Hepatocyte (in vitro differentiated cells): Measurements from ENCODE around the gene TINCR. TPM values are rescaled to one million over a fixed set of nuclear protein-coding genes. Genes with fewer than 3 reads are reported as not detected.

Source experiments
- DNase-seq: peaks from one replicate; pipeline ENCODE4 v3.0.0-alpha.2; 2016; ENCODE audit warnings: low spot score
- H2AFZ ChIP-seq: fragments of 200-600 bp; sonication (generic); 2 replicates; pipeline ENCODE4 v1.6.0; 2016; ENCODE audit warnings: antibody characterized with exemption, mild to moderate bottlenecking
- H3K27ac ChIP-seq: fragments of 200-600 bp; sonication (generic); 2 replicates; pipeline ENCODE4 v1.5.1; 2016; ENCODE audit warnings: mild to moderate bottlenecking
- H3K27me3 ChIP-seq: fragments of 200-600 bp; sonication (generic); 2 replicates; pipeline ENCODE4 v1.6.1; 2016
- H3K36me3 ChIP-seq: fragments of 200-600 bp; sonication (generic); replicated peaks from 2 replicates; pipeline ENCODE4 v1.5.1; 2016; ENCODE audit warnings: low read depth; ENCODE audit not compliant: insufficient read depth
- H3K4me1 ChIP-seq: fragments of 200-600 bp; sonication (generic); 2 replicates; pipeline ENCODE4 v1.5.1; 2016; ENCODE audit warnings: mild to moderate bottlenecking, moderate library complexity; ENCODE audit not compliant: insufficient read depth
- H3K4me2 ChIP-seq: fragments of 200-600 bp; sonication (generic); 2 replicates; pipeline ENCODE4 v1.6.0; 2016
- H3K4me3 ChIP-seq: fragments of 200-600 bp; sonication (generic); 2 replicates; pipeline ENCODE4 v1.5.1; 2016; ENCODE audit warnings: mild to moderate bottlenecking
- H3K79me2 ChIP-seq: fragments of 200-600 bp; sonication (generic); 2 replicates; pipeline ENCODE4 v1.6.0; 2017; ENCODE audit warnings: mild to moderate bottlenecking
- H3K9me2 ChIP-seq: fragments of 200-600 bp; sonication (generic); replicated peaks from 2 replicates; pipeline ENCODE4 v1.6.0; 2017; ENCODE audit warnings: mild to moderate bottlenecking; ENCODE audit not compliant: insufficient read depth
- H3K9me3 ChIP-seq: fragments of 200-600 bp; sonication (generic); 2 replicates; pipeline ENCODE4 v1.5.1; 2016; ENCODE audit warnings: low read depth, mild to moderate bottlenecking
- H4K20me1 ChIP-seq: fragments of 200-600 bp; sonication (generic); 2 replicates; pipeline ENCODE4 v1.6.0; 2016; ENCODE audit warnings: mild to moderate bottlenecking; ENCODE audit not compliant: insufficient read depth, poor library complexity, severe bottlenecking
- CTCF ChIP-seq: fragments of 200-600 bp; sonication (generic); IDR thresholded peaks from 2 replicates; pipeline ENCODE4 v1.5.1; 2016; ENCODE audit warnings: antibody characterized with exemption, mild to moderate bottlenecking; ENCODE audit not compliant: poor library complexity
- EZH2 ChIP-seq: fragments of 200-600 bp; sonication (generic); IDR thresholded peaks from 2 replicates; pipeline ENCODE4 v1.6.1; 2016; ENCODE audit warnings: antibody characterized with exemption, mild to moderate bottlenecking, borderline replicate concordance
- EZH2phosphoT487 ChIP-seq: fragments of 200-600 bp; sonication (generic); IDR thresholded peaks from one replicate; pipeline ENCODE4 v1.6.1; 2018; ENCODE audit warnings: antibody characterized with exemption, mild to moderate bottlenecking, low read depth, moderate library complexity; ENCODE audit not compliant: unreplicated experiment, severe bottlenecking
- WGBS: methylation state at CpG from one replicate; pipeline ENCODE4 v1.1.6; 2016; ENCODE audit warnings: low lambda C conversion rate; ENCODE audit errors: missing lambda C conversion rate; 5-methylcytosine and 5-hydroxymethylcytosine counted together
- polyA plus RNA-seq: library from polyadenylated mRNA; unstranded; fragments of >200 nt; fragmentation: Nextera tagmentation; extraction: Ambion mirVana; gene quantifications from 2 replicates; pipeline ENCODE4 v1.2.1, GENCODE V29; 2016
- total RNA-seq: library from RNA; depleted of rRNA; stranded (reverse); fragments of >200 nt; gene quantifications from 2 replicates; pipeline ENCODE4 v1.2.3, GENCODE V29; 2014

The TINCR gene
- total and polyA plus RNA-seq, 2 experiments from 2014 or later: 1.8 to 2.4 TPM

- H3K4me1 ChIP-seq: no peaks in the 10 kb centered on the region
- DNase-seq: no peak
- no peaks in the 10 kb centered on the region for H3K9me3 ChIP-seq
- H3K79me2 ChIP-seq: peaks cover 18% of the 10 kb centered on the region
- TF ChIP-seq EZH2phosphoT487 (no peak), EZH2 (no peak)
- no peaks in the 10 kb centered on the region for H3K36me3 ChIP-seq
- H3K4me3 ChIP-seq: no peak overlapping the region
- H3K9me2 ChIP-seq: no peaks in the 10 kb centered on the region
- H3K27me3 ChIP-seq: no peaks in the 10 kb centered on the region
- no peak overlapping the region for H3K4me2 ChIP-seq
- no peak overlapping the region for H2AFZ ChIP-seq
- no peak overlapping the region for H3K27ac ChIP-seq
- peaks cover 8% of the 10 kb centered on the region for H4K20me1 ChIP-seq
- WGBS: 94% methylated on average over 16 of the region's 16 CpGs
Measured at GRCh38 chr19:5607318-5608275, 39.8 kb upstream of the TINCR start.

GRCh38 chr19:5605362-5605761 lies 37.6 kb upstream of the TINCR start:
- peaks cover 18% of the 10 kb centered on the region for H3K79me2 ChIP-seq
- DNase-seq: no peak
- TF ChIP-seq CTCF: no peak
- TF ChIP-seq EZH2phosphoT487: no peak
- no peak for TF ChIP-seq EZH2
- H4K20me1 ChIP-seq: peaks cover 11% of the 10 kb centered on the region
- H3K9me3 ChIP-seq: no peaks in the 10 kb centered on the region
- no peaks in the 10 kb centered on the region for H3K27me3 ChIP-seq
- H2AFZ ChIP-seq: no peak overlapping the region
- H3K9me2 ChIP-seq: no peaks in the 10 kb centered on the region
- WGBS: 91% methylated on average over 3 of the region's 3 CpGs
- H3K4me3 ChIP-seq: no peak overlapping the region
- no peaks in the 10 kb centered on the region for H3K4me1 ChIP-seq
- no peaks in the 10 kb centered on the region for H3K36me3 ChIP-seq
- no peak overlapping the region for H3K27ac ChIP-seq
- no peak overlapping the region for H3K4me2 ChIP-seq

GRCh38 chr19:5603626-5604025 lies 35.9 kb upstream of the TINCR start:
- 97% methylated on average over 5 of the region's 5 CpGs for WGBS
- Histone ChIP-seq H3K4me2 (no peak overlapping the region), H3K36me3 (no peaks in the 10 kb centered on the region), H3K4me3 (no peak overlapping the region), H3K27ac (no peak overlapping the region), H3K27me3 (no peaks in the 10 kb centered on the region), H2AFZ (no peak overlapping the region), H4K20me1 (peaks cover 11% of the 10 kb centered on the region), H3K9me3 (no peaks in the 10 kb centered on the region), H3K79me2 (peaks cover 18% of the 10 kb centered on the region), H3K4me1 (no peaks in the 10 kb centered on the region), H3K9me2 (no peaks in the 10 kb centered on the region)
- no peak for DNase-seq
- TF ChIP-seq EZH2: no peak
- TF ChIP-seq EZH2phosphoT487: no peak
- TF ChIP-seq CTCF: no peak

DNA sequence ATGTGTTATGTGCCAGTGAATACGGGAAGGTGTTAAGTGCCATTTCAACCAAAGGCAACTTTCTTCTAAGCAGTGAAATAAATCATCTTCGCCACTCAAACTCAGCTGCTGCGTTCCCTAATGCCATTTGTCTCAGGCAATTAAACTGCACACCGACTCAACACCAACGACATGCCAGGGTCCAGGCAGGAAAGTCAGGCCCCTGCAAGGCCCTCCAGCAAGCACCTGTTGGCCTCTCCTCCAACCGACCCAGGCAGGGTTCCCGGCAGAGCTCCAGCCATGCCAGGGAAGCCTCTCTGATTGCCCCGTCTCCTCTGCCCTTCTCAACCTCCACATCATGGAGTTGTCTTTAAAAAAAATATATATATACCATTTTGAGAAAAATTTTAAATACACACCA lies 33.0 kb upstream of the TINCR start:
- Histone ChIP-seq H3K9me2 (no peaks in the 10 kb centered on the region), H3K4me3 (no peak overlapping the region), H3K36me3 (no peaks in the 10 kb centered on the region), H3K27me3 (no peaks in the 10 kb centered on the region), H3K4me2 (no peak overlapping the region), H4K20me1 (peaks cover 3% of the 10 kb centered on the region), H3K4me1 (no peaks in the 10 kb centered on the region), H3K79me2 (peaks cover 3% of the 10 kb centered on the region), H3K9me3 (no peaks in the 10 kb centered on the region), H2AFZ (no peak overlapping the region), H3K27ac (no peak overlapping the region)
- 95% methylated on average over 8 of the region's 8 CpGs for WGBS
- TF ChIP-seq EZH2 (no peak), EZH2phosphoT487 (no peak), CTCF (no peak)
- DNase-seq: no peak
